NCI-H2107 treated with DMSO at 0.1 percent for 48 hours (cell line): ENCODE measurements around the gene FCRL1.

Experiments used
- DNase-seq: peaks from one replicate; lab custom pipeline; 2025; ENCODE audit not compliant: unreplicated experiment; lab: John Stamatoyannopoulos, UW

The FCRL1 gene

GRCh38 chr1:157819896-157820295 is at the start of gene FCRL1:
Gene FCRL1 (minus strand): TSS chr1:157820120. CDS start chr1:157820037, 83 bp downstream.
- DNase-seq: no peak

- no peak for DNase-seq
These were observed 48.7 kb upstream of the FCRL1 start for GRCh38 chr1:157868654-157869053.

GRCh38 chr1:157862114-157863070 is 42.5 kb upstream of the FCRL1 start:
- DNase-seq: no peak

- DNase-seq: no peak
These were observed 36.6 kb upstream of the FCRL1 start for GRCh38 chr1:157856538-157856937.

GRCh38 chr1:157852476-157852875 is 32.6 kb upstream of the FCRL1 start:
- DNase-seq: no peak

- DNase-seq: no peak
These were observed 29.4 kb upstream of the FCRL1 start for GRCh38 chr1:157849229-157849875.

- DNase-seq: no peak
These were observed 24.3 kb upstream of the FCRL1 start for GRCh38 chr1:157844089-157844830.

- DNase-seq: no peak
These were observed 23.0 kb upstream of the FCRL1 start for GRCh38 chr1:157842939-157843338.

- DNase-seq: no peak
These were observed 21.8 kb upstream of the FCRL1 start, which contains the start of gene CD5L for GRCh38 chr1:157841708-157842107. Gene CD5L (minus strand): TSS chr1:157841808. CDS start chr1:157841701, 107 bp downstream.

GRCh38 chr1:157838966-157839365 is 19.0 kb upstream of the FCRL1 start:
- DNase-seq: no peak

GRCh38 chr1:157834430-157834829 is 14.5 kb upstream of the FCRL1 start:
- DNase-seq: no peak

GRCh38 chr1:157833145-157833544 is 13.2 kb upstream of the FCRL1 start:
- no peak for DNase-seq

- no peak for DNase-seq
These were observed 12.2 kb upstream of the FCRL1 start for GRCh38 chr1:157831968-157832626.

- DNase-seq: no peak
These were observed 11.0 kb upstream of the FCRL1 start for GRCh38 chr1:157830887-157831286.

GRCh38 chr1:157829711-157830110 is 9.8 kb upstream of the FCRL1 start:
- no peak for DNase-seq

- DNase-seq: no peak
These were observed 9.3 kb upstream of the FCRL1 start for GRCh38 chr1:157829210-157829609.

GRCh38 chr1:157820299-157820698 is 379 bp upstream of the FCRL1 start:
- no peak for DNase-seq

GRCh38 chr1:157819215-157819614 is 705 bp downstream of the FCRL1 start:
- no peak for DNase-seq

- no peak for DNase-seq
These were observed 6.7 kb downstream of the FCRL1 start for GRCh38 chr1:157813269-157813668.

GRCh38 chr1:157806431-157807149 is 13.3 kb downstream of the FCRL1 start:
- DNase-seq: no peak
